NT2/D1 (cell line): ENCODE data around the gene SAMD10.

Experiments
- SUZ12 ChIP-seq: IDR thresholded peaks from 2 replicates; pipeline ENCODE4 v1.6.1; 2011; ENCODE audit not compliant: insufficient read length, insufficient read depth; ENCODE audit errors: extremely low read depth
- YY1 ChIP-seq: IDR thresholded peaks from 2 replicates; pipeline ENCODE4 v1.6.1; 2011; ENCODE audit not compliant: insufficient read length, insufficient read depth
- ZNF274 ChIP-seq: IDR thresholded peaks from 2 replicates; pipeline ENCODE4 v1.6.1; 2011; ENCODE audit warnings: mild to moderate bottlenecking, low read depth, low read length

DNA sequence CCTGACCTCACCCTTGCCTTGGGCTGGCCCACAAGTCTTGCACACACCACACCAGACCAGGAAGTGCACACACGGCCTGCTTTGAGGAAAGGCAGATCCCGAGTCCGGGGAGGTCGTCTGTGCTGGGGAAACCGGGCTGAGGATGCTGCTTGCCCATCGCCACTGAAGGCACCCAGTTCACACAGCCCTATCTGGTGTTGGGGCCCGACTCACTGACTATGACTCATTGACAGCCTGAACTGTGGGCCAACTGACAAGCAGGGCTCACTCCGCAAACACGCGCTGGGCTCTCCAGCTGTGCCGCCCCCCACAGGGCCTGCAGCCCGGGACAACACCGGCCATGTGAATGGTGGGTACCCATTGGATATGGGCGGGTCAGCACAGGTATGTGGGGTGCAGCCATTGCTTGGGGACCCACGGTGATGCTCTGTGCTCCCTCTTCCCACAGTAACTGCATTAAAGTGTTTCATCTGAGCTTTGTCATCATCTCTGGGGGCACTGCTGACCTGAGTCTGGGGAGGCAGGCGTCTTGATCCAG lies 1.6 kb downstream of the SAMD10 start:
- TF ChIP-seq YY1 (no peak), ZNF274 (no peak), SUZ12 (no peak)
